Testis (tissue), 3 donors: ENCODE data around the gene ULBP3. TPM values are rescaled to one million over a fixed set of nuclear protein-coding genes. Genes with fewer than 3 reads are reported as not detected.

ENCODE experiments used
- DNase-seq: peaks from one replicate; pipeline ENCODE4 v3.0.0-alpha.2; 2019
- H3K27ac ChIP-seq, 2 donors: fragments of 200-600 bp; sonication (generic); one replicate each; pipeline ENCODE4 v1.5.1; 2019
- H3K27me3 ChIP-seq: fragments of 200-600 bp; sonication (generic); one replicate; pipeline ENCODE4 v1.5.1; 2019
- H3K36me3 ChIP-seq: fragments of 200-600 bp; sonication (generic); one replicate; pipeline ENCODE4 v1.5.1; 2017; ENCODE audit warnings: low read depth; ENCODE audit errors: missing control alignments
- H3K4me1 ChIP-seq: fragments of 200-600 bp; sonication (generic); one replicate; pipeline ENCODE4 v1.5.1; 2019
- H3K4me3 ChIP-seq, 2 donors: fragments of 200-600 bp; sonication (generic); one replicate each; pipeline ENCODE4 v1.5.1; 2017 to 2019
- H3K9me3 ChIP-seq: fragments of 200-600 bp; sonication (generic); one replicate; pipeline ENCODE4 v1.5.1; 2017
- POLR2A ChIP-seq: fragments of 450-650 bp; IDR thresholded peaks from one replicate; pipeline ENCODE4 v1.6.1; 2017; ENCODE audit warnings: antibody characterized with exemption, mild to moderate bottlenecking, moderate library complexity
- WGBS, 2 donors: methylation state at CpG; one replicate each; pipeline ENCODE4 v1.1.5; 2018; 5-methylcytosine and 5-hydroxymethylcytosine counted together
- intact Hi-C: fragments of 100-400 bp; cut with DNase I; formaldehyde crosslinking; loops from one replicate; pipeline ENCODE4 v1.15.1; 2023; ENCODE audit warnings: low total_unique reads
- polyA plus RNA-seq: library from polyadenylated mRNA; stranded (reverse); fragments of 350-450 nt; fragmentation: Illumina TruSeq; extraction: RNeasy Lipid Tissue Mini Kit (QIAGEN cat#74804); gene quantifications from one replicate; pipeline ENCODE4 v1.2.3, GENCODE V29; 2014; ENCODE audit warnings: low read depth, low replicate concordance; ENCODE audit not compliant: insufficient read depth
- total RNA-seq, 2 donors: library from RNA; depleted of rRNA; stranded (reverse); fragments of >200 nt; gene quantifications; one replicate each; pipeline ENCODE4 v1.2.3, GENCODE V29; 2016
- TF ChIP-seq, protein P1 (sequence below), 3 experiments: fragments of 450-650 bp in 2 of 3; fragments of 200-600 bp in 1 of 3; sonication (generic) in 1 of 3; IDR thresholded peaks; one replicate each; pipeline ENCODE4 v1.5.1; 2016 to 2019; ENCODE audit warnings: antibody characterized with exemption in 3 of 3, mild to moderate bottlenecking in 2 of 3, moderate library complexity in 1 of 3

Gene ULBP3
- total and polyA plus RNA-seq, 3 donors from 2014 or later = 10.3 to 48.3 (median 33.5) TPM

DNA sequence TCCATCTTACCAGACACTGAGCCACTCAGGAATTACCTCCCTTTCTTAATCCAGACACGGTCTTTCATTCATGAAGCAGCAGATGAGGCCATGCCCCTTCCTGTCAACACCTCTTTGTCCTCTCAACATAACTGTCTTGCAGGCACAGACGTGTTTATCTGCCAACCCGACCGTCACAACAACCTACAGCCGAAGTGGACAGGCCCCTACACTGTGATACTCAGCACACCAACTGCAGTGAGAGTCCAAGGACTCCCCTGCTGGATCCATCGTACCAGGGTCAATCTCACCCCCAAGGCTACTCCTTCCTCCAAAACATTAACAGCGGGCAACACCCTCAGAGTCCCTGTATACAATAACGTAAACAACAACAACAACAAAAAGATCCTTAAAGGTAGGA is 30.6 kb upstream of the ULBP3 start:
- TF ChIP-seq, protein P1, sequence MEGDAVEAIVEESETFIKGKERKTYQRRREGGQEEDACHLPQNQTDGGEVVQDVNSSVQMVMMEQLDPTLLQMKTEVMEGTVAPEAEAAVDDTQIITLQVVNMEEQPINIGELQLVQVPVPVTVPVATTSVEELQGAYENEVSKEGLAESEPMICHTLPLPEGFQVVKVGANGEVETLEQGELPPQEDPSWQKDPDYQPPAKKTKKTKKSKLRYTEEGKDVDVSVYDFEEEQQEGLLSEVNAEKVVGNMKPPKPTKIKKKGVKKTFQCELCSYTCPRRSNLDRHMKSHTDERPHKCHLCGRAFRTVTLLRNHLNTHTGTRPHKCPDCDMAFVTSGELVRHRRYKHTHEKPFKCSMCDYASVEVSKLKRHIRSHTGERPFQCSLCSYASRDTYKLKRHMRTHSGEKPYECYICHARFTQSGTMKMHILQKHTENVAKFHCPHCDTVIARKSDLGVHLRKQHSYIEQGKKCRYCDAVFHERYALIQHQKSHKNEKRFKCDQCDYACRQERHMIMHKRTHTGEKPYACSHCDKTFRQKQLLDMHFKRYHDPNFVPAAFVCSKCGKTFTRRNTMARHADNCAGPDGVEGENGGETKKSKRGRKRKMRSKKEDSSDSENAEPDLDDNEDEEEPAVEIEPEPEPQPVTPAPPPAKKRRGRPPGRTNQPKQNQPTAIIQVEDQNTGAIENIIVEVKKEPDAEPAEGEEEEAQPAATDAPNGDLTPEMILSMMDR (IDR thresholded peaks at IDR 0.05) = no peak
- TF ChIP-seq POLR2A = no peak
- Histone ChIP-seq H3K4me1 (no peaks in the 10 kb centered on the region), H3K9me3 (no peaks in the 10 kb centered on the region), H3K27ac (no peak overlapping the region), H3K36me3 (no peaks in the 10 kb centered on the region), H3K4me3 (no peak overlapping the region), H3K27me3 (no peaks in the 10 kb centered on the region)
- intact Hi-C loops = no loop called here
- WGBS, 2 donors = 92 to 94% methylated on average over 8 of the region's 8 CpGs
- no peak for DNase-seq

DNA sequence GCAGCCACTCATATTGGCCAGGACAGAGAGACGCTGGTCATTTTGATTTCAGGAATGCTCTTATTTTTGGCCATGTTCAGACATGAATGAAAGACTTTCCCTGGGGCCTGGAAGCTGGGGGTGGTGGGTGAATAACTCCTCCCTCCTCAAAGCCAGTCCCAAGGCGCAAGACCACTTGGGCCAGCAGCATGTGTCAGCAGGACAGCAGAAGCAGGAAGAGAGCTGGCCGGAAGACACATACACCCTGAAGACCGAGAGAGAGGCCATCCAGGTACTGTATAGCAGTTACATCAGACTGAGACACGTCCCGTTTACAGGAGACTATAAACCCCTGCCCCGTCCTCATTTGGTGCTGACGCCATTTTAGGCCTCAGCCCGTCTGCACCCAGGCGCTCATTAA is 29.2 kb upstream of the ULBP3 start:
- no peaks in the 10 kb centered on the region for H3K27me3 ChIP-seq
- H3K36me3 ChIP-seq = no peaks in the 10 kb centered on the region
- no peak overlapping the region for H3K27ac ChIP-seq
- no peak for DNase-seq
- no peaks in the 10 kb centered on the region for H3K4me1 ChIP-seq
- TF ChIP-seq POLR2A = no peak
- TF ChIP-seq, protein P1 (IDR thresholded peaks at IDR 0.05) = no peak
- no peaks in the 10 kb centered on the region for H3K9me3 ChIP-seq
- intact Hi-C loops = no loop called here
- no peak overlapping the region for H3K4me3 ChIP-seq
- WGBS, 2 donors = 93 to 97% methylated on average over 10 of the region's 10 CpGs

DNA sequence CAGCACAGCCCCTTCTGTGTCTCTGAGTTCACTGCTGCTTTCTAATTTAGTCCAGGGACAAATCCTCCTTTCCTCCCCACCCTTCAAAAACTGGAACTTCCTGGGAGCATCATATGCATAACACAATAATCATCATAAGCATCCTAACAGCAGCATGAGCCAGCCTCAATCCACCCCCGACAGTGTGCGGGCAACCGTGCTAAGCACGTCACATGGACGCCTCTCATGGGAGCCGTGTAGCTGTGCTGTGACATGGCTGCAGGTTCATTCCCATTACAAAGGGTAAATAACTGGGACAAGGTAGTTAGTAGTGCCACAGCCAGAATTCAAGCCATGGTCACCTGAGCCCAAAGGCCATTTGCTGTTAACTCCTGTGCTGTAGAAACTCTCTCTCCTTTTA is 24.5 kb upstream of the ULBP3 start:
- no peaks in the 10 kb centered on the region for H3K9me3 ChIP-seq
- TF ChIP-seq POLR2A = no peak
- TF ChIP-seq, protein P1 (IDR thresholded peaks at IDR 0.05) = no peak
- WGBS, 2 donors = 94 to 97% methylated on average over 6 of the region's 6 CpGs
- DNase-seq = no peak
- H3K27me3 ChIP-seq = no peaks in the 10 kb centered on the region
- H3K27ac ChIP-seq = no peak overlapping the region
- intact Hi-C loops = no loop called here
- H3K36me3 ChIP-seq = no peaks in the 10 kb centered on the region
- H3K4me1 ChIP-seq = no peaks in the 10 kb centered on the region
- no peak overlapping the region for H3K4me3 ChIP-seq

DNA sequence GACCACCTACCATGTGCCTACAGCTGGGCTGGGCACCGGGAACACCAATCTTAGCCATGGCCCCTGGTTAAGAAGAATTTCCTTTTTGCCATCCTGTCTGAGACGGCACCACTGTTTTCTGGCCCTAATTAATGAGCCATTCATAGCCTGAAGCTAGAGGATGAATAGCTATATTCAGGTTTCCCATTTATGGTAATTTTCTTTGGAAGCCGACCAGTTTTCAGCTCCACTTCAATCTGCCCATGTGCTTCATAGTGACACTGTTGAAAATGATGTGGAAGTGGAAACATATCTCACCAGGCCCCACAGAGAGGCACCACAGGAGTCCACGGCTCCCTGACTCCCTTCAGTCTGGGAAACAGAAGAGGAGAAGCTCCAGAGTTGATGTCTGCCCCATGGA is 22.6 kb upstream of the ULBP3 start:
- H3K27me3 ChIP-seq = no peaks in the 10 kb centered on the region
- intact Hi-C loops = no loop called here
- no peaks in the 10 kb centered on the region for H3K36me3 ChIP-seq
- no peak overlapping the region for H3K4me3 ChIP-seq
- no peaks in the 10 kb centered on the region for H3K4me1 ChIP-seq
- no peak for TF ChIP-seq POLR2A
- TF ChIP-seq, protein P1 (IDR thresholded peaks at IDR 0.05) = no peak
- 67 to 76% methylated on average over 4 of the region's 4 CpGs for WGBS, 2 donors
- no peak overlapping the region for H3K27ac ChIP-seq
- no peak for DNase-seq
- H3K9me3 ChIP-seq = no peaks in the 10 kb centered on the region

DNA sequence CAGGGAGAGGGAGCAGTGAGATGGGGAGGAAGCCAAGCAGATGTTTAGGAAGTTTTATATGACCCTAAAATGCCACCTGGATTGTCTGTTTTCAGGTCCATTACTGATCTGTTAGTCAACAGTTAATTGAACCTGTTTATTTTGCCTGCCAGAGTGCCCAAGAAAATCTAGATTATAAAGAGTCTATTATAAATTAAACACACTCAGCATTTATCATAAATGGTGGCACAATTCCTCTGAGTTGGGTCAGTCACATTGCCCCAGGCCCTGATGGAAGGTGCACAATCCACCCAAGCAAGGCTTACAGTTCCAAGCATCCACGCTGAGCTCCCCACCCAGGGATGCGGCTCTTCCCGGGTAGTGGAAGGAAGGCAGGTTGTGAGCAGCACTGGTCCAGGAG is 21.4 kb upstream of the ULBP3 start:
- Histone ChIP-seq H3K36me3 (no peaks in the 10 kb centered on the region), H3K27ac (no peak overlapping the region), H3K4me1 (no peaks in the 10 kb centered on the region), H3K9me3 (no peaks in the 10 kb centered on the region), H3K27me3 (no peaks in the 10 kb centered on the region), H3K4me3 (no peak overlapping the region)
- no peak for TF ChIP-seq POLR2A
- TF ChIP-seq, protein P1 (IDR thresholded peaks at IDR 0.05) = no peak
- no peak for DNase-seq
- 95 to 100% methylated on average over 3 of the region's 3 CpGs for WGBS, 2 donors
- intact Hi-C loops = no loop called here
